Esophagus muscularis mucosa (tissue), 4 donors: ENCODE data around the gene ORC3.

Experiments
- EP300 ChIP-seq: sonication (generic); formaldehyde crosslinking; IDR thresholded peaks from one replicate; pipeline ENCODE4 v1.6.1; 2017; ENCODE audit warnings: antibody characterized with exemption
- POLR2A ChIP-seq: fragments of 450-650 bp; IDR thresholded peaks from one replicate; pipeline ENCODE4 v1.6.1; 2017; ENCODE audit warnings: antibody characterized with exemption, moderate library complexity, mild to moderate bottlenecking, low read depth
- POLR2AphosphoS5 ChIP-seq, 2 donors: sonication (generic); formaldehyde crosslinking; IDR thresholded peaks; one replicate each; pipeline ENCODE4 v1.6.1; 2017; ENCODE audit warnings: antibody characterized with exemption in 2 of 2
- TF ChIP-seq, protein P1 (sequence below), 3 experiments: fragments of 200-600 bp in 2 of 3; fragments of 450-650 bp in 1 of 3; sonication (generic) in 2 of 3; IDR thresholded peaks; one replicate each; pipeline ENCODE4 v1.5.1; 2017 to 2019; ENCODE audit warnings: antibody characterized with exemption in 3 of 3, mild to moderate bottlenecking in 2 of 3, moderate library complexity in 1 of 3

DNA sequence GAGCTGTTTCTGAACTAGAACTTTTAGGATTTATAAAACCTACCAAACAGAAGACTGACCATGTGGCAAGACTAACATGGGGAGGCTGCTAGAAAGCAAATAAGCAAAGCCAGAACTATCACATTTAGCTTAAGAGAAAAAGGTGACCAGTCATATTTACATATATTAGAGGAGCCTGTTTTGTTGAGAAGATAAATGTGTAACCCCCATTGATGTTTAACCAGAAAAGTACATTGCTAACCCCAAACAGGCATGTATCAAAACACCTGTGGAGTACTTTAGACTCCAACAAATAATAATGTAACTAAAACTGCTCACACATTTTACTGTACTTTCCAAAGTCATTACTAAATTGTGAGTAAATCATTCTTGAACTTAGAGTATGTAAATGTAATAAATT lies 77.1 kb downstream of the ORC3 start:
- TF ChIP-seq, protein P1, sequence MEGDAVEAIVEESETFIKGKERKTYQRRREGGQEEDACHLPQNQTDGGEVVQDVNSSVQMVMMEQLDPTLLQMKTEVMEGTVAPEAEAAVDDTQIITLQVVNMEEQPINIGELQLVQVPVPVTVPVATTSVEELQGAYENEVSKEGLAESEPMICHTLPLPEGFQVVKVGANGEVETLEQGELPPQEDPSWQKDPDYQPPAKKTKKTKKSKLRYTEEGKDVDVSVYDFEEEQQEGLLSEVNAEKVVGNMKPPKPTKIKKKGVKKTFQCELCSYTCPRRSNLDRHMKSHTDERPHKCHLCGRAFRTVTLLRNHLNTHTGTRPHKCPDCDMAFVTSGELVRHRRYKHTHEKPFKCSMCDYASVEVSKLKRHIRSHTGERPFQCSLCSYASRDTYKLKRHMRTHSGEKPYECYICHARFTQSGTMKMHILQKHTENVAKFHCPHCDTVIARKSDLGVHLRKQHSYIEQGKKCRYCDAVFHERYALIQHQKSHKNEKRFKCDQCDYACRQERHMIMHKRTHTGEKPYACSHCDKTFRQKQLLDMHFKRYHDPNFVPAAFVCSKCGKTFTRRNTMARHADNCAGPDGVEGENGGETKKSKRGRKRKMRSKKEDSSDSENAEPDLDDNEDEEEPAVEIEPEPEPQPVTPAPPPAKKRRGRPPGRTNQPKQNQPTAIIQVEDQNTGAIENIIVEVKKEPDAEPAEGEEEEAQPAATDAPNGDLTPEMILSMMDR (IDR thresholded peaks at IDR 0.05) = no peak
- no peak for TF ChIP-seq POLR2A
- TF ChIP-seq EP300 = no peak
- TF ChIP-seq POLR2AphosphoS5 (IDR thresholded peaks at IDR 0.05) = no peak
